ENCODE data around the gene AFF1.

Gene AFF1

DNA sequence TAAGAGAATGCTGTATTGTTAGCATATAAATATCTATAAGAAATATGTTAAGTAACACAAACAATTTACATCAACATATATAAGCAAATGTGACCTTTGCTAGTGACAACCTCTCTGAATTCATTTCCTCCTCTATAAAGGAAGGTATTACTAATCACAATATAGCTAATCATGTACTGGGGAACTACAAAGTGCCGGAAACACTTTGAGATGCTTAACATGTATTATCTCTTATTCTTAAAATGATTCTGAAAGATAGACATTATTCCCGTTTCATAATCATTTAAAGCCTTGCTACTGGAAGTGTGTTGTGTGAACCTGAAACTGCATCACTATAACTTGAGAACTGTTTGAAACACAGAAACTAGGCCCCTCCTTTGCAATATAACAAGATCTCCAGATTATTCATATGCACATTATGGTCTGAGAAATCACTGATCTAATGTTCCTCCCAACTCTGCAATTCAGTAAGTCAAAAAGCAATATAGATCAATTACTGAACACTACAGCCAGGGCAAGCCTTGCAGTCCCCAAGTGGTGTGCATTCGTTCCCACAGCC lies 231.6 kb downstream of the AFF1 start:
- DNase-seq = peak; percentile 19

GRCh38 chr4:87171944-87172343 lies 237.1 kb downstream of the AFF1 start:
- DNase-seq = no peak

DNA sequence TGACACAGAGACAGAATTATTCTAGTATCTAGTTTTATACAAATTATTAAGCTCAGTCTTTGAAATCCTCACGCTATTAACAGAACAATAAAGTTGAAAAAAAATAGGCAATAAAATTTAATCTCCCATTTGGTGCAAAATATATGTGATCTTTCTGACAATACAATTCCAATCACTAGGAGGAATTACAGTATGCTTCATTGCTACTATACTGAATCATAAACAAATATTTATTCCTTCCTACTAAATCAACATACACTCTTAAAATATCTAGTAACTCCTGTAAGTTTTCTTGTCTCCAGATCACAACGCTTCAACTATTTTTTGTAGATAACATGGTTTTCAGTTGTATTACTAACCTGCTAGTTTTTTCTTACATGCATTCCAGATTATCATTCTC lies 239.9 kb downstream of the AFF1 start:
- no peak for DNase-seq

DNA sequence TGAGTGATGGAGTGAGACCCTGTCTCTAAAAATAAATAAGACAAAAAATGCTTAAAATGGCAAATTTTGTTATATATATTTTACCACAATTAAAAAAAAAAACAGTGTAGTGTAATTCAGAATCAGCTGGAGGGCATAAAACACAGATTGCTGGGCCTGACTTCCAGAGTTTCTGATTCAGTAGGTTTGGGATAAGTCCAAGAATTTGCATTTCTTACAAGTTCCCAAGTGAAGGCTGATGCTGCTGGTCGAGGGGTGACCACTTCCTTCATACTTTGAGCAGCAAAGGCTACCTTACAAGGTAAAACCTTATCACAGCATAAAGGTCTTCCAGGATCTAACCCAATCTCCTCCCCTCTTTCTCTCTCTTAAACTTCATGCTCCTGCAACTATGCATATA lies 244.9 kb downstream of the AFF1 start:
- DNase-seq = no peak

DNA sequence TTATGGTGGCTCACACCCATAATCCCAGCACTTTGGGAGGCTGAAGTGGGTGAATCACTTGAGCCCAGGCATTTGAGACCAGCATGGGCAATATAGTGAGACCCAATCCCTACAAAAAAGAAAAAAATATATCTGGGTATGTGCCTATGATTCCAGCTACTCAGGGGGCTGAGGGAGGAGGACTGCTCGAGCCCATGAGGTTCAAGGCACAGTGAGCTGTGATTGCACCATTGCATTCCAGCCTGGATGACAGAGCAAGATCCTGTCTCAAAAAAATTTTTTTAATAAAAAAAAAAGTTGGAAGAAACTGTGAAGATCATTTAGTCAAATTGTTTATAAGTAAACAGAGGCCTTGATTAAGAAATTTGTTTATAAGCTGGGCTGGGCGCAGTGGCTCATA lies 246.0 kb downstream of the AFF1 start:
- no peak for DNase-seq

- no peak for DNase-seq
These were observed 250.5 kb downstream of the AFF1 start for GRCh38 chr4:87185146-87185870.

DNA sequence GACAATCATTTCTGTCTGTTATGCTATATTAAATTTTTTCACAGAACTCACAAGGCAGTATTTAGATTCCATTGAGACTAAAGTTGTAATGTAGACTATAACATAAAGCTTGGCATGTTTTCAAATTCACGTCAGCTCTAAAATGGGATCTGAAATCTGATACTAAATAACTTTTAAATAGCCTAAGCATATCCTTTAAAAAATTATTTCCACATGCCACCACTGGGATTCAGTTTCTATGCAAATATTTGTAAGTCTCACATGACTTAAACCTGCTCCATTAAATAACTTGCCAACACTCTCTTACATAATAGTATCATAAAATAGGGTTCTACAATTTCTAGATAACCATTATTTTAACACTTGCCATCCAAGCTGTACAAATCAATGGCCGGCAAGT lies 253.2 kb downstream of the AFF1 start:
- DNase-seq = no peak

GRCh38 chr4:87188932-87189331 lies 254.1 kb downstream of the AFF1 start:
- no peak for DNase-seq
